DOHH2 (cell line): ENCODE measurements around the gene PAH.

Experiments
- CTCF ChIP-seq: fragments of 200-600 bp; sonication (generic); IDR thresholded peaks from one replicate; pipeline ENCODE4 v1.5.1; 2014; ENCODE audit warnings: antibody characterized with exemption, mild to moderate bottlenecking, low read depth, low read length; ENCODE audit not compliant: poor library complexity, severe bottlenecking
- EZH2phosphoT487 ChIP-seq: fragments of 200-600 bp; sonication (generic); IDR thresholded peaks from 2 replicates; pipeline ENCODE4 v1.6.1; 2017; ENCODE audit warnings: borderline replicate concordance, mild to moderate bottlenecking, antibody characterized with exemption, low read length, moderate library complexity, mixed read lengths

GRCh38 chr12:102907918-102908317, 9.1 kb downstream of the PAH start:
- TF ChIP-seq CTCF (no peak), EZH2phosphoT487 (no peak)
